ENCODE results near the gene AAK1.

DNA sequence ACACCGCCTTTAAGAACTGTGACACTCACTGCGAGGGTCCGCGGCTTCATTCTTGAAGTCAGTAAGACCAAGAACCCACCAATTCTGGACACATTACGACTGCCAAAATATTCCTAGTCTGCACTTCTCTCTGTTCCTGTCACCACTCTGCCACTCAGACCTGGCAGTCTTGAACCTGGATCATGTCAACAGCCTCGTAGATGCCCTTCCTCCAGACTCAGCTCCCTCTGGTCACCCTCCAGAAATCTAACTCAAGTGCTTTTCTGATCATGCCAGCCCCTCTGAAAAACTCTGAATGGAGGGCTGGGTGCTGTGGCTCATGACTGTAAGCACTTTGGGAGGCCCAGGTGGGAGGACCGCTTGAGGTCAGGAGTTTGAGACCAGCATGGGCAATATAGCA is 20.3 kb downstream of the AAK1 start:
- TF ChIP-seq, protein P1, sequence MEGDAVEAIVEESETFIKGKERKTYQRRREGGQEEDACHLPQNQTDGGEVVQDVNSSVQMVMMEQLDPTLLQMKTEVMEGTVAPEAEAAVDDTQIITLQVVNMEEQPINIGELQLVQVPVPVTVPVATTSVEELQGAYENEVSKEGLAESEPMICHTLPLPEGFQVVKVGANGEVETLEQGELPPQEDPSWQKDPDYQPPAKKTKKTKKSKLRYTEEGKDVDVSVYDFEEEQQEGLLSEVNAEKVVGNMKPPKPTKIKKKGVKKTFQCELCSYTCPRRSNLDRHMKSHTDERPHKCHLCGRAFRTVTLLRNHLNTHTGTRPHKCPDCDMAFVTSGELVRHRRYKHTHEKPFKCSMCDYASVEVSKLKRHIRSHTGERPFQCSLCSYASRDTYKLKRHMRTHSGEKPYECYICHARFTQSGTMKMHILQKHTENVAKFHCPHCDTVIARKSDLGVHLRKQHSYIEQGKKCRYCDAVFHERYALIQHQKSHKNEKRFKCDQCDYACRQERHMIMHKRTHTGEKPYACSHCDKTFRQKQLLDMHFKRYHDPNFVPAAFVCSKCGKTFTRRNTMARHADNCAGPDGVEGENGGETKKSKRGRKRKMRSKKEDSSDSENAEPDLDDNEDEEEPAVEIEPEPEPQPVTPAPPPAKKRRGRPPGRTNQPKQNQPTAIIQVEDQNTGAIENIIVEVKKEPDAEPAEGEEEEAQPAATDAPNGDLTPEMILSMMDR (IDR thresholded peaks at IDR 0.05; ENCODE audit: insufficient read depth, low read length, poor library complexity, severe bottlenecking), result no peak
- TF ChIP-seq EZH2phosphoT487 (conservative IDR thresholded peaks at IDR 0.05; ENCODE audit: low read length), result no peak
